ENCODE results near the gene PAGR1. TPM values are rescaled to one million over a fixed set of nuclear protein-coding genes. Genes with fewer than 3 reads are reported as not detected.

The PAGR1 gene
- total and polyA plus RNA-seq, 12 donors, result 9.6 to 35.1 (median 13.0) TPM

DNA sequence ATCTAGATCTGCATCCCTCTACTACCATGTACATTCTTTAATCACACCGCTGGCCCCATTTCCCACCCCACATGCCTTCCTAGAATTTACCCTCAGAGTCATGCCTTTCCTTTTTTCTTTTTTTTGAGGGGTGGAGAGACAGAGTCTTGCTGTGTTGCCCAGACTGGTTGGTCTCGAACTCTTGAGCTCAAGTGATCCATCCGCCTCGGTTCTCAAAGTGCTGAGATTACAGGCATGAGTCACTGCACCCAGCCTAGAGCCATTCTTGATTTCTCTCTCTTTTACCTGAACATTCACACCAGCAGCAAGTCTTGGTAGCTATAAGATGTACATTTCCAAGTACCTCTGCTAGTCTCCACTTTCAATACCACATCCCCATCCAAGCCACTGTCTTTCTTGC is 2.1 kb downstream of the PAGR1 start:
- WGBS, 2 donors, result 91% methylated on average over 4 of the region's 4 CpGs
- Histone ChIP-seq H3K36me3 (peaks cover 0 to 30% (median 0%) of the 10 kb centered on the region in 9 donors), H3K4me3 (no peak overlapping the region), H3K9me3 (no peaks in the 10 kb centered on the region), H3K27me3 (no peaks in the 10 kb centered on the region), H3K27ac (peak overlapping the region in 2 of 10 donors; percentile 2 to 96), H3K4me1 (peaks cover 18 to 80% (median 67%) of the 10 kb centered on the region in 9 donors)
- no peak for DNase-seq
- intact Hi-C loops (cut with DNase I), result loop anchor here in 6 of 10 donors (5.0 to 10.0 kb wide), 5 partner anchors 44 to 837 kb away; partner anchors contain the start of genes CDIPT (in 4 of the 6), FBRS (in 1 of the 6), HIRIP3 (in 1 of the 6) and INO80E (in 1 of the 6)
- TF ChIP-seq, protein P1, sequence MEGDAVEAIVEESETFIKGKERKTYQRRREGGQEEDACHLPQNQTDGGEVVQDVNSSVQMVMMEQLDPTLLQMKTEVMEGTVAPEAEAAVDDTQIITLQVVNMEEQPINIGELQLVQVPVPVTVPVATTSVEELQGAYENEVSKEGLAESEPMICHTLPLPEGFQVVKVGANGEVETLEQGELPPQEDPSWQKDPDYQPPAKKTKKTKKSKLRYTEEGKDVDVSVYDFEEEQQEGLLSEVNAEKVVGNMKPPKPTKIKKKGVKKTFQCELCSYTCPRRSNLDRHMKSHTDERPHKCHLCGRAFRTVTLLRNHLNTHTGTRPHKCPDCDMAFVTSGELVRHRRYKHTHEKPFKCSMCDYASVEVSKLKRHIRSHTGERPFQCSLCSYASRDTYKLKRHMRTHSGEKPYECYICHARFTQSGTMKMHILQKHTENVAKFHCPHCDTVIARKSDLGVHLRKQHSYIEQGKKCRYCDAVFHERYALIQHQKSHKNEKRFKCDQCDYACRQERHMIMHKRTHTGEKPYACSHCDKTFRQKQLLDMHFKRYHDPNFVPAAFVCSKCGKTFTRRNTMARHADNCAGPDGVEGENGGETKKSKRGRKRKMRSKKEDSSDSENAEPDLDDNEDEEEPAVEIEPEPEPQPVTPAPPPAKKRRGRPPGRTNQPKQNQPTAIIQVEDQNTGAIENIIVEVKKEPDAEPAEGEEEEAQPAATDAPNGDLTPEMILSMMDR (IDR thresholded peaks at IDR 0.05), result no peak
- ATAC-seq, result no peak

DNA sequence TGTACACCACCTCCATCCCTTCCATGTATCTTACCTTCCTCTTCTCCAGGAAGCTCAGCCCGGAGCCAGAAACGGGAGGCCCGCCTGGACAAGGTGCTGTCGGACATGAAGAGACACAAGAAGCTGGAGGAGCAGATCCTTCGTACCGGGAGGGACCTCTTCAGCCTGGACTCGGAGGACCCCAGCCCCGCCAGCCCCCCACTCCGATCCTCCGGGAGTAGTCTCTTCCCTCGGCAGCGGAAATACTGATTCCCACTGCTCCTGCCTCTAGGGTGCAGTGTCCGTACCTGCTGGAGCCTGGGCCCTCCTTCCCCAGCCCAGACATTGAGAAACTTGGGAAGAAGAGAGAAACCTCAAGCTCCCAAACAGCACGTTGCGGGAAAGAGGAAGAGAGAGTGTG is 3.6 kb downstream of the PAGR1 start:
- 83 to 85% methylated on average over 15 of the region's 15 CpGs for WGBS, 2 donors
- Histone ChIP-seq H3K36me3 (peaks cover 0 to 35% (median 0%) of the 10 kb centered on the region in 9 donors), H3K9me3 (no peaks in the 10 kb centered on the region), H3K27me3 (no peaks in the 10 kb centered on the region), H3K4me1 (peaks cover 18 to 83% (median 74%) of the 10 kb centered on the region in 9 donors), H3K27ac (peak overlapping the region in 5 of 10 donors; percentile 75 to 94 (median 88)), H3K4me3 (peak overlapping the region in 3 of 10 donors; percentile 67 to 81 (median 76))
- no peak for ATAC-seq
- TF ChIP-seq, protein P1 (IDR thresholded peaks at IDR 0.05), result no peak
- intact Hi-C loops (cut with DNase I), result loop anchor here in 6 of 10 donors (5.0 to 10.0 kb wide), 5 partner anchors 43 to 835 kb away; partner anchors contain the start of genes CDIPT (in 4 of the 6), FBRS (in 1 of the 6), HIRIP3 (in 1 of the 6) and INO80E (in 1 of the 6)
- DNase-seq, result no peak

DNA sequence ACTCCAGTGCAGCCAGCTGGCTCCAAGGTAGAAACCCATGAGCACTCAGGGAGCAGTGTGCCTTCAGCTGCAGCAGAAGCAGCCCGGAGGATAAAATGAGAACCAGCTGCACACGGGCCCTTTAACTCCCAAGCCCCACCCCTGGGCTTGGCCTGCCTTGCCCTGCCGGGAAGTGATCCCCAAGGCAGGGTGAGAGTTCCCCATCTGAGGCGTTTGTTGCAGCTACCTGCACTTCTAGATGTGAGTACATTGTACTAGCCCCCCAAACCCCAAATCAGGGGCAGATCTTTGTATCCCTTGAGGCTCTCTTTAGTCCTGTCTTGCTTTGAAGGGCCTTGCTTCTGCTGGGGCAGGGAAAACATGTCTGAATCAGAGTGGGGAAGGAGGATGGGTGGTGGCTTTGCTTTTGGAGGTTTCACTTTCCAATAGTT is 4.3 kb downstream of the PAGR1 start, which contains the start of gene MVP:
MVP (plus strand) TSS at position 192 of the 431 bp plus-strand sequence. CDS start 10,088 bp downstream, outside the sequence.
- H3K4me1 ChIP-seq, result peaks cover 19 to 83% (median 74%) of the 10 kb centered on the region in 9 donors
- H3K9me3 ChIP-seq, result no peaks in the 10 kb centered on the region
- DNase-seq, result peak; percentile 62 to 63
- ATAC-seq, result peak; percentile 9 to 47 (median 37)
- H3K27ac ChIP-seq, result peak within 1 kb of the TSS; percentile 66 to 94 (median 87)
- 0% methylated on average over 4 of the region's 4 CpGs for WGBS, 2 donors
- intact Hi-C loops (cut with DNase I), result loop anchor here in 1 of 10 donors (5.0 kb wide), 1 partner anchor 42 kb away; the partner anchor contains the start of gene CDIPT
- H3K4me3 ChIP-seq, result peak within 1 kb of the TSS; percentile 44 to 82 (median 72)
- peaks cover 0 to 35% (median 0%) of the 10 kb centered on the region in 9 donors for H3K36me3 ChIP-seq
- TF ChIP-seq, protein P1 (IDR thresholded peaks at IDR 0.05), result no peak
- H3K27me3 ChIP-seq, result no peaks in the 10 kb centered on the region

DNA sequence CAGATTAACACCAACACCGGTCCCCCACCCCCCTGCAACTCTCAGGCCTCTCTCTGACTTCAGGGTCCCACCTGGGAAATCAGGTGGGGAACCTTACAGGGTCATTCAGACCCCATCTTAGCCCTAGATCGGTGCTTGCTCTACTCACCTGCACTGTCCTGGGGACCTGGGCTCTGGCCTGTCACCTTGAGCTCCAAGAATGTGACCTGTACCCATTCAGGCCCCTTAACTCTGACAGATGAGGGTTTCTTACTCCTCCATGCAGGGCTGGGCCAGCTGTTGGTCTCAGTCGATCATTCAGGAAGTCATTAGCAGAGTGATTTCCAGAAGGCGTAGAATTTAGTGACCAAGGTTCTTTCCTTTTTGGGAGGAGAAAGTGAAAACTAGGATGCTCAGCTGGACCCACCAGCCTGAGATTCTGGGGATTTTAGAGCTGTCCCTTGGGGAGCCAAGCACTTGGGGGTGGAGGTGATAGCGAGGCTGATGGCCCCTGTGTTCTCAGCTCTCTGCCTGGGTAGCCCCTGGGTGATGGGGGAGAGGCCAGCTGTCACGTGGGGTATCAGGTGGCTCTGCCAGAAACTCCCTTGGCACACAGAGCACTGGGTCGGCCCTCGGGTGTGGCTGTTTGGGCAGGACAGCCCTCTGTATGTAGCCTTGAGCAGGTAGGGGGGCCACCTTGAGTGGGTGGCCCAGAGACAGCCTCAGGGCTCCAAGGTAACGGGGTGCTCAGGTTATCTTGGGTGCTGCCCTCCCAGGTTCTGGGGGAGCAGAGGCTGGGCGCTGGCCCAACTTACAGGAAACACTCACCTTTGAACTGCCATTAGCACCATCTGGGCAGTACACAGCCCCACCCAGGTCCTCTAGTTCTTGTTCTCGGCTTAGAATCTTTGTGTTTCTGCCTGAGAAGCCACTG is 5.0 kb downstream of the PAGR1 start:
- peak overlapping the region; percentile 66 to 94 (median 87) for H3K27ac ChIP-seq
- peak in 1 of 2 donors; percentile 23 for DNase-seq
- H3K4me3 ChIP-seq, result peak overlapping the region; percentile 44 to 82 (median 72)
- peak in 2 of 8 donors; percentile 3 to 5 for ATAC-seq
- H3K4me1 ChIP-seq, result peaks cover 25 to 86% (median 79%) of the 10 kb centered on the region in 9 donors
- H3K36me3 ChIP-seq, result peaks cover 0 to 35% (median 0%) of the 10 kb centered on the region in 9 donors
- TF ChIP-seq, protein P1 (IDR thresholded peaks at IDR 0.05), result no peak
- no peaks in the 10 kb centered on the region for H3K9me3 ChIP-seq
- no peaks in the 10 kb centered on the region for H3K27me3 ChIP-seq
- intact Hi-C loops (cut with DNase I), result loop anchor here in 1 of 10 donors (5.0 kb wide), 1 partner anchor 41 kb away; the partner anchor contains the start of gene CDIPT
- 32 to 41% methylated on average over 11 of the region's 11 CpGs for WGBS, 2 donors
